AG08396 (cell line): ENCODE data around the gene PRMT7.
A peak's percentile ranks its signal among the peaks of the same experiment; 100 is the strongest.

Source experiments
- DNase-seq: peaks from one replicate; pipeline ENCODE4 v3.0.0; 2012; ENCODE audit warnings: low spot score, mixed read lengths

The PRMT7 gene

DNA sequence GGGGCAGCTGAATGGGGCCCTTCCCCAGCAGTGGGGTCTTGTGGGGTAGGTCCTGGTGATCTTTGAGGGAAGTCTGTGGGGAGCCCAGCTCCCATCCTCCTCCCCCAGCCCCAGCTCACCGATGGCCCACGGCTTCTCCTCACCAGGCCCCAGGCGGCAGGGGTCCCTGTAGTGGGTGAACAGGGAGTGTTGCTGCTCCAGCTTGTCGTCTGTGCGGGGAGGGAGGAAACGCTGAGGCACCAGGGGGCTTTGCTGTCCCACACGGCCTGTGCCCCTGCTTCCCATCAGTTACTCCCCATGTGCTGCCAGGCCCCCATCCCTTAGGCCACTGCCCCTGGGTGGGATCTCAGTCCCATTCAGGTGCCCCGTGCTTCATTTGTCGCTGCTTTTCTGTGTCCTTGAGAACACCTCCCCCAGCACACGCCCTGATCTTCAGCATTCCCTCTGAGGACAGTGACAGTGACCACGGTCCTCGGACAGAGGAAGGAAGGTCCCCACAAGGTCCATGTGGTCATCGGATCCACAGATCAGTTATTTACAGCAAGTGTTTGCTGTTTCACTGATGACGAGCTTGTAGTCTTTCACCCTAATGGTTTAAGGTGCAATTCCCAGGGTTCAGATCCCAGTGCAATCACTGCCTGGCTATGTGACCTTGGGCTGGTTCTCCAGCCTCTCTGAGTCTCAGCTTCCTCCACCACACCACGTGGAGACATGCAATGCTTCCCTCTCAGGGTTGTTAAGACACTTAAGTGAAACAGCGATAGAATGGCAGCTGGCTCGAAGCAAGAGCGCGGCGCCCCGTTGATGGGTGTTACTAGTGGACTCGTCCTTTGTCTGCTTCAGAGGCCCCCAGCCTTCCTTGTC, 53.1 kb downstream of the PRMT7 start:
- no peak for DNase-seq

DNA sequence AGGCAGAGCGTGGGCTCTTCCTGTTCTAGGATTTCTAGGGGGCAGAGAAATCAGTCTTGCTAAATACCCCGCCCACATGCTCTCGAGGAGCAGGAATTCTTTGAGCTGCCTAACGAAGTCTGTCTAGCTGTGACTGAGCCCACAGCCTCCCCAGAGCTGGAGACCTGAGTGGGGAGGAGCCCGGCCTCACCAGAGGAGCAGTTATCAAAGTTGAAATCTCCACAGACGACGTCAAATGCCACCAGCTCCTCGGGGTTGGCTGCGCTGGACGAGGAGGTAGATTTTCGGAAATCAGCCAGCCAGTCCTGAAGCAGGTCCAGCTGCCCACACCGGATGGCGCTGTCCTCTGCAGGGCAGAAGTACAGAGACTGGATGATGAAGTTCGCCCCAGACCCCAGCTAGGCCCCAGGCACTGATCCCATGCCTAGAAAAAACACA, 53.8 kb downstream of the PRMT7 start:
- no peak for DNase-seq

DNA sequence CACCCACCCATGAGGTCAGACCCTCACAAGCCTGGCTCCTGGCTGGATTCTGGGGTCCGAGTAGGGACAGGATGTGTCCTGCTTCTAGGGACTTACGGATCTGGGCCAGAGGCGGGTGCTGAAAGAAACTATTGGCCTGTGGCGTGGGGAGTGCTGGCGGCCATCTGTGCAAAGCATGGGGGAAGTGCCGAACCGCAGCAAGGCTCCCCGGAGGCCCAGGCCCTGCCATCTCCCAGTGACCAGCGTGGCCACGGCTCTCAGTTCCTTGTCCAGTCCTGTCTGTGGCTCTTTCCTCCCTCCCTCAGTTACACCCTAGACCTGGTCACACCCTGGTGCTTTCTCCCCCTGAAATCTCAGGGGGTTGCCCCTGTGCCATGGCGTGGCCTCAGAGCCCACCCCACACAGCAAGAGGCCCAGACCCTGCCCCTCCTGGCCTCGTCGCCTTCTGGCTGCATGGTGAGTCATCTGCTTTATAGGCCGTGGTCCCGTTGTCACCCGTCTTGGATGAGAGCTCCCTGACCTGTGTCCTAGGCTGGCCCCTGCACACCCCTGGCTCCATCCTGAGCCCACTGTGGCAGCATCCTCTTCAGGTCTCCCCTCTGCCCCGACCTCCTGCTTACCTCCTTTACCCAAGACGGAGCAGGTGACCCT, 54.5 kb downstream of the PRMT7 start:
- no peak for DNase-seq

DNA sequence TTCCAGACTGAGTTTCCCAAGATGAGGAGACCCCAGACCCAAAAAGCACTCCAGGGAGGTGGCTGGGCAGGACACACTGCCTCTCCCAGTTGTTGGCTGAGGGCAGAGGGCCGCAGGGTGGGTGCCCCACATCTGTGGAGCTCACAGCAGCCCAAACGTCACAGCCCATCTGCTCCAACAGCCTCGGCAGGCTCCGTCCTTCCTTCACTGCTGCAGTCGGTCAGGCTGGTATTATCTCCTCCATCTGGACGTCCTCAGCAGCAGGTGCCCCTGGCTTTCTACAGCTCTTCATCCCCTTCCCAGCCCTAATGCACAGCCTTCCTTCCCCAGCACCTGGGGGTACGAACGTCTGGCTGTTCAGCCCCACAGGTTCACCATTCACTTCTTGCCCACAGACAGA, 55.2 kb downstream of the PRMT7 start:
- no peak for DNase-seq

DNA sequence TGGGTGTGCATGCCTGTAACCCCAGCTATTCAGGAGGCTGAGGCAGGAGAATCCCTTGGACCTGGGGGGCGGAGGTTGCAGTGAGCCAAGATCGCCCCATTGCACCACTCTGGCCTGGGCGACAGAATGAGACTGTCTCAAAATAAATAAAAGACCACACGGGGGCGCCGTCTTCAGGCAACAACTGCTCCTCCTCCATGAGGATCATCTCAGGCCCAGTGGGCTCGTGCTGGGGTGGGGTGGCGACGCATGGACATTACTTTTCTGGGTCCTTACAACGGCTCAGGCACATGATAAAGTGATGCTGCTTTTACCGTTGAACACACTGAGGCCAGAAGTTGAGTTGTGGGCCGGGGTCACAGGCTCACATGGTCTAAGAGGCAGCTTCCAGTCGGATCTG, 56.2 kb downstream of the PRMT7 start:
- peak; percentile 69 for DNase-seq

DNA sequence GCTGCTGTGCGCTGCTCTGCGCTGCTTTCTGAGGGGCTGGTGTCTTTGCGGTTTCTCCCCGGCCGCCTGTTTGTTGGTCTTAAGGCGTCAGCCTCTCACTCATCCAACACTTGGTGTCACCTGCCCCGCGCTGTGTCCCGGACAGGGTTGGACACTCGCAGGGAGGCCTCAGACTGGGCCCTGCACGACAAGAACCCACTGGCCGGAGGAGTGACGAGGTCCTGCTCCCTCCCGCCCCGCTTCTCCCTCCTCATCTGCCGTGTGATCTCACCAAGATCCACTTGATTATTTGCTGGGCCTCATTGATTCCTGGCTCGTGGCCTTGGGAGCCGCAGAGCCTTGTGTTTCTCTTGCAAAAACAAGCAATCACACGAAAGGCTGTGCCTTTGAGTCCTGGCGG, 56.6 kb downstream of the PRMT7 start:
- DNase-seq, result no peak

- DNase-seq, result no peak
These were observed 57.1 kb downstream of the PRMT7 start for GRCh38 chr16:68367891-68368290.

GRCh38 chr16:68368301-68368888, 57.6 kb downstream of the PRMT7 start:
- no peak for DNase-seq

DNA sequence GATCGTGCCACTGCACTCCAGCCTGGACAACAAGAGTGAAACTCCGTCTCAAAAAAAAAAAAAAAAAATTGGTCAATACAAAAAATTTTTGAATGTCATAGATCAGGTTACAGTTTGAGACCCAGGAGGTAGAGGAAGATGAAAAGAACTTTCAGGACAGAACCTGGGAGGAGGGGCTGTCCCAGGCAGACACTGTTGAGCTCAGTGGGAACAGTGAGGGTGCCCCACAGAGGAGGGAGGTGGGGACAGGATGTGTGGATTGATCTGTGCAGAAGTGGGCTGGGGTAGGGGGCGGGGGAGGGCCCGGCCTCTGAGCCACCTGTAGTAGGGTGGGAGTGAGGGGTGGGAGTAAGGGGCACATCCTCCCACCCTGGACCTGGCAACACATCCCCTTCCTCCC, 58.3 kb downstream of the PRMT7 start:
- no peak for DNase-seq

DNA sequence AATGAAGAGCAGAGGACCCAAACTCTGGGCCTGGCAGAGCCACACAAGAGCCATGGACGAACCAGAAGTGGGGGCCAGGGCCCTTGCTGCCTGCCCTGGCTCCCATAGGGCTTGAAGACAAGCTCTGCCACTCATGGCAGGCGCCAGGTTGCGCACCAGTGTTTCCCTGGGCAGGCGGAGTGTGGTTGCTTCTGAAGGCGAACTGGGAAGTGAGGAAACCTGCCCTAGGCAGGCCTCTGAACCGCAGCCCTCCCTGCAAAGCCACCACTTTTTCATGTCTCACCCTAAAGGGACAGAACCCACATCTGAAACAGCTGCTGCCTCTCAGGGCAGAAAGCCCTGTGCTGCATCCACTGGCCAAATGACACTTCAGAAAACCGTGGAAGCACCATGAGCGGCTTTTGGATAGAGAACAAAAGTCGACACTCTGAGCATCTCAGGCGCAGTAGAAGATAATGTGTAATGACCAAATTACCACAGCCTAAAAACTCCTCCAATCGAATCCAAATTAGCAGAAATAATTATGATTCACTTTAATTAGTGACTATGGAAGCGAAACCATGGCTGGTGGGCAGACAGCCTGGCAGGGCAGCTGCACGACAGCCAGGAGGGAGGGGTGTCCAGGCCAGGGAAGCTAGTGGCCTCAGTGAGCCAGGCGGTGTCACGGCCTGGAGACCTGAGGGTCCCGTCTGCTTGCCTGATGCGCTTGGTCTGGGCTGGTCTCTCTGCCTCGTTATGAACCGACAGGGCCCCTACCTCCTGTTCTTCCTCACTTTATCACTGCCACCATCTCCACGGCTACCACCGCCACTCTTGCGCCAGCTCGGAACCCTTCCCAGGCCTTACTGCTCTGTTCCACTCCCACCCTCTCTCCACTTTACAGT, 59.1 kb downstream of the PRMT7 start:
- DNase-seq, result no peak

DNA sequence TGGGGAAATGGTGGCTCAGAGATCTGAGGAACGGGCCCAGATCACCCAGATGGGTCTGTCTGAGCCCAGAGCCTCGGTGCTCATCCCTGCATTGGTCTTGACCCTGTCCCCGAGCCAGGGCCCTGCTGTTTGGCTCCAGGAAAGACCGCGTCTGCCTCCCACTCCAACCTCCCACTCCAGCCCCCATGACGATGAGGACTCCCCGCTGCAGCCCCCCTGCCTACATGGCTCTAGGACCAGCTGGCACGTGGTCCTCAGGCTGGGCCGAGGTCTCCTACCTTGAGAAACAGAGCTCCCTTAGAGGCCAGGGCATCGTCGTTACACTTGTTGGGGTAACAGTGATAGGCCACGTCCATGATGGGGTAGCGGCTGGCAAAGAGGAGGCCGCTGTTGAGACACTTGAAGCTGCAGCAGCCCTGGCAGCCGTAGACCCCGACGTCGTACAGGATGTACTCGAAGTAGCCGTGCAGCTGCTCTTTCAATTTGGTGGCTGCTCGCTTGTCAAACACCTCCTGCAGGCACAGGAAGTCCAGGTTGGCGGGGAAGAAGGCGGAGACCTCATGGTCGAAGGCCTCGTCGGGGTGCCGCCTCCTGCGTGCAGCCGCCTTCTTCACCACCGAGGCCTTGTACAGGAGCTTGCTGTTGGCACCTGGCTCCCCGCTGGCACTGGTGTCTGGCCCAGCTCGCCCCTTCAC, 59.9 kb downstream of the PRMT7 start:
- no peak for DNase-seq

DNA sequence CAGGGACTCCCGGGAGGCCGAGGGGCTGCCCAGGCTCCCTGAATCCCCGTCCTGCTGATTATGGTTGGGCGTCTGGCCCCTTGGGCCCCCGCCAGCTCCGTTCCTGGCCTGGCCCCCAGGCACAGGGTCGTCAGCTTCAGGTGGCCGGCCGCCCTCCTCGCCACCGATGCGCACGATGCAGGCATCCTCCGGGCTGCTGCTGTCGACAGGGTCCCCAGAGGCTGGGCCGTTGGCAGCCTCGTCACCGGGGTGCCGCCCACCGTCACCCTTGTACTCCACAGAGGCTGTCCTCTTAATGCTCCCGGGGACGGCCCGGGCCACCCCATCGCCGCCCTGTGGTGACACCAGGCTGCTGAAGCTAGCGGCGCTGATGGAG, 60.4 kb downstream of the PRMT7 start:
- no peak for DNase-seq

GRCh38 chr16:68371706-68372380, 61.0 kb downstream of the PRMT7 start:
- no peak for DNase-seq

- DNase-seq, result no peak
These were observed 61.5 kb downstream of the PRMT7 start for GRCh38 chr16:68372381-68372720.

GRCh38 chr16:68372806-68373205, 62.0 kb downstream of the PRMT7 start:
- no peak for DNase-seq

- no peak for DNase-seq
These were observed 62.9 kb downstream of the PRMT7 start for GRCh38 chr16:68373528-68374245.

DNA sequence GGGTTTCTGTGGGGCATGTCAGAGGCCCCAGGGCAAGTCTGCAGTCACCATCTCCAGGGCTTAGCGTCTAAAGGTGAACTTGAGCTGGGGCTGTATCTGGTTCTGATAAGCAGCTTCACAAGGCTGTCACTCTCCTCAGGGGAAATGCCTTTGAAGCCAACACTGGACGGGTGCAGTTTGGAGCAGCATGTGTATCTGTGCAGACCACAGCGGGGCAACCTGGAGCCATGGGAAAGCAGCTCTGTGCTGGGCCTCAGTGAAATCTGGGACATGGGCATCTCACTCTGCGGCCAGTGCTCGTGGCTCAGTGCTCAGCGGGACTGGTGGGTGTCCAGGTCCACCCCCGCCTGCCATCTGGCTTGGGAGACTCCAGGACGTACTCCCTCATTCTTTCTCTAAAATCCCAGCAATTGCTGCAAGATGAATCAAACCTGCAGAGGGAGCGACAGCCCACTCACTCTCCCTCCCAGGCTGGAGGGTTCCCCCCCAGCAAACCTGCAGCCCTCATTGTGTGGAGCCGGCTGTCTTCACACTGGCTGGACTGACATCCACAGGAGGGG, 63.5 kb downstream of the PRMT7 start:
- DNase-seq, result no peak

DNA sequence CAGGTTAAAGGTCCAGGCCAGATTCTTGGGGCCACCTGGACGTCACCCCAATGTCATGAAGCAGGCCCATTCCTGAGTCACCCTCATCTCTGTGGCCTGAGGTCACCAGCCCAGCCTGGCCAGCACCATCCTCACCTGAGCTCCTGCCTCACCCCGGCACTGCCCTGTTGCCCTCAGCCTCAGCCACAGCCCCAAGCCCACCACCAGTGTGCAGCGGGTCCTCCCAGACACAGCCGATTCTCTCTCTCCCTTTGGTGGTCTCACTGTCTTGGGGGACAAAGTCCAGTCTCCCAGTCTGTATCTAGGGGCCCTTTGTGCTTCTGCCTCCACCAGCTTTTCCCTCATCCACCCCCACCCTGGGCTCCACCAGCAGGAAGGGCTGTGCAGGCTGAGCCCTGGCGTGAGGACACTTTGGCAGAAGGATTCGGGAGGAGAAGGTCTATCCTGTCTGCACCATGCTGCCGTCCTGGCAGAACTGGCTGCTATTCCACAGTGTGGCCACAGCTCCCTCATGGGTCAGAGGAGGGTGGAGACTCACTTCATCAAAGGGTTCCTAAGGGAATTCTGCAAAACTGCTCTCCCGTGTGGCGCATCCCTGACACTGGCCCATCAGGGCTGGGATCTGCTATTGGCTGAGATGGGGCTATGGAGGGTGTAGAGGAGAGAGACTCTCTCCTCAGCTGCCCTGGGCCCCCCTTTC, 64.3 kb downstream of the PRMT7 start:
- DNase-seq, result no peak

DNA sequence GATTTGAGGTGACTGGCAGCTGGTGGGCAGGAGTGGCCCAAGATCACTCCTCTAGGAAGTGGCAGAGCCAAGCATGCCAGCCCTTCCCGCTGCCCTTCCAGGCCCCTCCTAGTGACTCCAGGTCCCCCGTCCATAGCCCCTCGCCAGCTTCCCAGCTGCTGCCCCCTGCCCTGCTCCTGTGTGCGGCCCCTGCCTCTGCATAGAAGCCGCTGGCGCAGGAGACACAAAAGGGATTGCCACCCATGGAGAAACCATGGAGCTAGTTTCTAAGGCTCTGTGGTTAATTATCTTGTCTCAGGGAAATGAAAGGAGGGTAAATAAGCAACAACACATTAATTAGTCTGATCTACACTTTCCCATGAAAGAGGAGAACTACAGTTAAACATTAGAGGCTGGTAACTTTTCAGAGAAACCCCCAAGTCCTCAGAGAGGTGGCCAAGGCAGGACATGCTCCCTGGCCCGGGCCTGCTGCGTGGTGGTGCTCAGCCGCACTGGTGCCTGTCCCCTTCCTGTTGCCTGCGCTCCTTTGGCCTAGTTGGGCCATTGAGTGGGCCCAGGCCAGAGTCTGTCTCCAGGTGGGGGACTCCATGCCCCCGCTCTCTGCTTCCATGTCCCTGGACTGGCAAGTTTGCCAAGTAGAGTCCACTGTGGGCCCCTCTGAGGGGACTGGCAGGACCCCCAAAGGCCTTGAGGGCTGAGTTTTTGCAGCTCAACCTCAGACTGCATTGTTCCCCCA, 65.2 kb downstream of the PRMT7 start:
- no peak for DNase-seq
